HG02642 (cell line): ENCODE results near the gene RPRD2.

Experiments used
- ATAC-seq: cut with Tn5 transposase; IDR thresholded peaks from one replicate; pipeline ENCODE4 v1.9.1; 2021; ENCODE audit warnings: mild to moderate bottlenecking; ENCODE audit not compliant: unreplicated experiment, poor library complexity

Gene RPRD2

GRCh38 chr1:150511985-150512660 is 148.2 kb downstream of the RPRD2 start:
- no peak for ATAC-seq

- no peak for ATAC-seq
Measured at GRCh38 chr1:150512846-150513245, 148.9 kb downstream of the RPRD2 start.

DNA sequence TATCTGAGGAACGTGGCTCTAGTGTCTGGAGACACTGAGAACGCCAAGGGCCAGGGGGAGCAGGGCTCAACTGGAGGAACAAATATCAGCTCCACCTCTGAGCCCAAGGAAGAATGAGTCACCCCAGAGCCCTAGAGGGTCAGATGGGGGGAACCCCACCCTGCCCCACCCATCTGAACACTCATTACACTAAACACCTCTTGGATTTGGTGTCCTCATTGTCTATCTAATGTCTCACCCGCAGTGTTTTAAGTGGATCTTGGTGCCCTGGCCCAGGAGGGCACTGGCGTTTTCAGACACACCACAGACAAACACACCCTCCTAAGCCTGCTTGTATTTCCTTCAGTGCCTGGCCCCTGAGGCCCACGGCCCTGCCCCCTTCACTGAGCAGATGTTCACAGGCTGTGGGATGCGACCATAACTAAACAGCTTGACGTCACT is 149.4 kb downstream of the RPRD2 start:
- no peak for ATAC-seq

- ATAC-seq: no peak
Measured at GRCh38 chr1:150514260-150514659, 150.3 kb downstream of the RPRD2 start.

DNA sequence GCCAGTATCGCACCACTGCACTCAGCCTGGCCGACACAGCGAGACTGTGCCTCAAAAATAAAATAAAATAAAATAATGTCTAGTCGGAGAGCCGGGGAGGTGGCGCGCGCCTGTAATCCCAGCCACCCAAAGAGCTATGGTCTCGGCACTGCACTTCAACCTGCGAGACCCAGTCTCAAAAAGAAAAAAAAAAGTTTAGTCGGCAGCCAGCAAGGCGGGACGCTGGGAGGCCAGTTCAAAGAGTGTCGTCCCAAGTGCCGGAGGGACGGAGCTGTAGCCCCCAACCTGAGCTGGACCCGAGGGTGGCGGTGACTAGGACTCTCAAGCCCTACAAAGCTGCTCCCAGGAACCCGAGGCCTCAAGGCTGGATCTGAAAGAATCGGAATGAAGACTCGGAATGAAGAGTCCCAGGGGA is 151.0 kb downstream of the RPRD2 start:
- ATAC-seq: no peak

GRCh38 chr1:150515328-150516049 is 151.5 kb downstream of the RPRD2 start, which contains the start of gene FALEC:
Gene FALEC (plus strand): TSS chr1:150515752.
- ATAC-seq: peak; percentile 98

GRCh38 chr1:150516050-150516591 is 152.2 kb downstream of the RPRD2 start:
- ATAC-seq: no peak

DNA sequence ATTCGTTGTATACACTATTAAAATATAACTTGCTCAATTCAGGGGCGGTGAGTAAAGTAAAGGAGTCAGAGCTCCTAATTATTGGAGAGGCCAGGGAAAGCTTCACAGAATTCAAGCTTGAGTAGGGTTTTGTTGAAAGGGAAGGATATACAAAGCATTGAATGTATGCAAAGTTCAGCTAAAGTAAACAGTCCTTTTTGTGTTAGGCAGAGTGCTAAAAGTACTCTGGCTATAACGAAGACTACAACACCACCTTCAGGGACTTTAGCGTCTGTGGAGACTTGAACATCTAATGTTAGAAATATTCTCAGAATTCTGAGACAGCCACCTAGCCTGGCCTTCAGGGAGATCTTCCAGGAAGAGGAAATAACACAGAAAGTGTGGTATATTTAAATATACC is 152.7 kb downstream of the RPRD2 start:
- no peak for ATAC-seq

- no peak for ATAC-seq
Measured at GRCh38 chr1:150521196-150521968, 157.4 kb downstream of the RPRD2 start.

DNA sequence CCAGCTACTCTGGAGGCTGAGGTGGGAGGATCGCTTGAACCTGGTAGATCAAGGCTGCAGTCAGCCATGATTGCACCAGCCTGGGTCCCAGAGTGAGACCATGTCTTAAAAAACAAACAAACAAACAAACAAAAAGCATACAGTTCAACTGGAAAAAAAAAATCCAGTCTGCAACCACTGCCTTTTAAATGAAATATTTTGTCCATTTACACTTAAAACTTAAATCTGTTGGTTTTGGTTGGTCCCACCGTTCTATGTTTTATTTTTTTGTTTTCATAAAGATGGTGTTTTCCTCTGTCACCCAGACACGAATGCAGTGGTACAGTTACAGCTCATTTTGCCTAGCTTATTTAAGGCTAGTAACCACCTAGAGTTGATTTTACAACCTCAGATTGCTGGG is 161.4 kb downstream of the RPRD2 start:
- ATAC-seq: no peak
